HCT116 (cell line): ENCODE results near the gene MAML3.

Experiments
- CTCF ChIP-seq, 3 experiments: fragments of 200-600 bp in 1 of 3; sonication (generic) in 1 of 3; IDR thresholded peaks in 2 of 3; conservative IDR thresholded peaks in 1 of 3; 2 replicates each; pipeline ENCODE4 v1.5.1; 2012 to 2017; ENCODE audit warnings: low read depth in 2 of 3, low read length in 2 of 3, antibody characterized with exemption in 1 of 3, borderline replicate concordance in 1 of 3, control low read depth in 1 of 3, mild to moderate bottlenecking in 1 of 3, mixed read lengths in 1 of 3, mixed run types in 1 of 3, moderate library complexity in 1 of 3; ENCODE audit not compliant: insufficient read depth in 1 of 3
- POLR2A ChIP-seq: IDR thresholded peaks from 2 replicates; pipeline ENCODE4 v1.7.0; 2011; ENCODE audit warnings: borderline replicate concordance; ENCODE audit not compliant: insufficient read depth, insufficient read length; ENCODE audit errors: extremely low read depth
- RAD21 ChIP-seq: IDR thresholded peaks from 2 replicates; pipeline ENCODE4 v1.6.1; 2012; ENCODE audit warnings: low read depth, mild to moderate bottlenecking

DNA sequence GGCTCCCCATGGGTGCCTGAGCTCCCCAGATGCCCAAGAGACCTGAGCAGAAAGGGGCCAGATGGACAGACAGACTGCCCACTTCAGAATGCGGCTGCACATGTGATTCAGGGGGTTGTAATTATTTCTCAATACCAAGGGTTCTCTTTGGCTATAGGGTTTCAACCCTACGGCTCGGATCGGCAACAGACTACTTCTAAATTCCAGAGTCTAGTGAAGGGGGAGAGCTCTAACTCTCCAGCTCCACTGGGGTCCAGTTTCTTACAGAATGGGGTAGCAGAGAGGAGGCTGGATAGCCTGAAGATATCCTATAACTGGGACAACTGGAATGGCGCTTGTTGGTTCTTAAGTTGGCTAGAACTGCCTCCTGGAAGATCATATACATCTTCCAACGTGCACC is 352.1 kb downstream of the MAML3 start:
- TF ChIP-seq CTCF (IDR thresholded peaks at IDR 0.05 in 2 of 3, conservative IDR thresholded peaks at IDR 0.05 in 1 of 3; ENCODE audit: borderline replicate concordance in 1 of 3, insufficient read depth in 1 of 3, low read depth in 2 of 3, low read length in 2 of 3) (no peak), RAD21 (no peak), POLR2A (no peak)
